Colonic mucosa (tissue), 4 donors: ENCODE data around the gene SIVA1. TPM values are rescaled to one million over a fixed set of nuclear protein-coding genes. Genes with fewer than 3 reads are reported as not detected.

ENCODE experiments used
- DNase-seq: peaks from one replicate; pipeline ENCODE4 v3.0.0-alpha.2; 2020
- H3K27ac ChIP-seq: fragments of 200-600 bp; one replicate; pipeline ENCODE4 v1.8.0; 2021
- H3K27me3 ChIP-seq: fragments of 200-600 bp; one replicate; pipeline ENCODE4 v1.8.0; 2021
- H3K36me3 ChIP-seq: fragments of 200-600 bp; one replicate; pipeline ENCODE4 v1.8.0; 2021
- H3K4me1 ChIP-seq: fragments of 200-600 bp; one replicate; pipeline ENCODE4 v1.8.0; 2021; ENCODE audit warnings: mild to moderate bottlenecking
- H3K4me3 ChIP-seq: fragments of 200-600 bp; one replicate; pipeline ENCODE4 v1.8.0; 2021
- H3K9ac ChIP-seq, 2 donors: one replicate each; pipeline ENCODE4 v1.7.0; 2013; ENCODE audit warnings: control low read depth in 2 of 2, low read depth in 2 of 2, low read length in 2 of 2
- H3K9me3 ChIP-seq: fragments of 200-600 bp; one replicate; pipeline ENCODE4 v1.8.0; 2021
- CTCF ChIP-seq: fragments of 200-600 bp; IDR thresholded peaks from one replicate; pipeline ENCODE4 v1.8.0; 2022; ENCODE audit warnings: antibody characterized with exemption, mild to moderate bottlenecking
- intact Hi-C: fragments of 100-400 bp; cut with DNase I; formaldehyde crosslinking; loops from one replicate; pipeline ENCODE4 v1.14.1; 2022
- total RNA-seq, 2 donors: library from RNA; stranded (reverse); fragmentation: NEBNext Ultra II Directional in 1 of 2; extraction: Animal tissue kit (Norgen Biotek cat#: 25700) in 1 of 2; gene quantifications; one replicate each; pipeline ENCODE4 v1.2.1, GENCODE V29; 2021
- donor health status: healthy.
- donor health status: DM: no; HTN: no; CAD: no.
- donor health status: DM: no; HTN: no; CAD: no.

Gene SIVA1
- total RNA-seq, 2 donors from 2014 or later = 58.8 to 153 TPM

- TF ChIP-seq CTCF = no peak
- Histone ChIP-seq H3K4me3 (no peak overlapping the region), H3K4me1 (no peaks in the 10 kb centered on the region), H3K27me3 (no peaks in the 10 kb centered on the region), H3K36me3 (no peaks in the 10 kb centered on the region), H3K27ac (no peak overlapping the region), H3K9me3 (no peaks in the 10 kb centered on the region), H3K9ac (no peak overlapping the region)
- intact Hi-C loops = loop anchor here (10.0 kb wide), 1 partner anchor 278 kb away; no protein-coding TSS in a partner anchor
- no peak for DNase-seq
Observed at GRCh38 chr14:104776961-104777807, 24.2 kb downstream of the SIVA1 start.

- DNase-seq = no peak
- Histone ChIP-seq H3K27ac (no peak overlapping the region), H3K9me3 (no peaks in the 10 kb centered on the region), H3K4me1 (no peaks in the 10 kb centered on the region), H3K4me3 (no peak overlapping the region), H3K36me3 (no peaks in the 10 kb centered on the region), H3K9ac (no peak overlapping the region), H3K27me3 (no peaks in the 10 kb centered on the region)
- intact Hi-C loops = loop anchor here (10.0 kb wide), 1 partner anchor 277 kb away; no protein-coding TSS in a partner anchor
- TF ChIP-seq CTCF = no peak
Observed at GRCh38 chr14:104777808-104778249, 24.9 kb downstream of the SIVA1 start.

- Histone ChIP-seq H3K9ac (no peak overlapping the region), H3K27me3 (no peaks in the 10 kb centered on the region), H3K9me3 (no peaks in the 10 kb centered on the region), H3K27ac (no peak overlapping the region), H3K36me3 (no peaks in the 10 kb centered on the region), H3K4me1 (no peaks in the 10 kb centered on the region), H3K4me3 (no peak overlapping the region)
- no peak for DNase-seq
- intact Hi-C loops = loop anchor here (10.0 kb wide), 1 partner anchor 276 kb away; no protein-coding TSS in a partner anchor
- no peak for TF ChIP-seq CTCF
Observed at GRCh38 chr14:104778694-104779331, 25.9 kb downstream of the SIVA1 start.

- no peaks in the 10 kb centered on the region for H3K36me3 ChIP-seq
- H3K27ac ChIP-seq = no peak overlapping the region
- H3K4me3 ChIP-seq = no peak overlapping the region
- H3K9ac ChIP-seq = no peak overlapping the region
- H3K9me3 ChIP-seq = no peaks in the 10 kb centered on the region
- intact Hi-C loops = loop anchor here (10.0 kb wide), 1 partner anchor 275 kb away; no protein-coding TSS in a partner anchor
- DNase-seq = no peak
- H3K4me1 ChIP-seq = no peaks in the 10 kb centered on the region
- H3K27me3 ChIP-seq = no peaks in the 10 kb centered on the region
- no peak for TF ChIP-seq CTCF
Observed at GRCh38 chr14:104779776-104780512, 27.0 kb downstream of the SIVA1 start.

GRCh38 chr14:104780513-104781030, 27.6 kb downstream of the SIVA1 start:
- H3K9ac ChIP-seq = no peak overlapping the region
- H3K27ac ChIP-seq = no peak overlapping the region
- no peaks in the 10 kb centered on the region for H3K4me1 ChIP-seq
- H3K27me3 ChIP-seq = no peaks in the 10 kb centered on the region
- no peak overlapping the region for H3K4me3 ChIP-seq
- DNase-seq = no peak
- intact Hi-C loops = no loop called here
- no peaks in the 10 kb centered on the region for H3K36me3 ChIP-seq
- TF ChIP-seq CTCF = no peak
- H3K9me3 ChIP-seq = no peaks in the 10 kb centered on the region
